ENCODE results near the gene AATK.

- no peak for TF ChIP-seq POLR2A (IDR thresholded peaks at IDR 0.05; ENCODE audit: low read length)
- no peak for TF ChIP-seq GATA1 (IDR thresholded peaks at IDR 0.05; ENCODE audit: low read depth, low read length)
These were observed 29.7 kb downstream of the AATK start for GRCh38 chr17:81136366-81136765.
